ENCODE results near the gene ATP5F1B. TPM values are rescaled to one million over a fixed set of nuclear protein-coding genes. Genes with fewer than 3 reads are reported as not detected.
A peak's percentile ranks its signal among the peaks of the same experiment; 100 is the strongest.

ATP5F1B gene
- total and polyA plus RNA-seq, 9 of the 15 experiments (the other 6 are each of a cell fraction or from before 2014, with no cell fraction given): 908 to 3,125 (median 1,482) TPM

DNA sequence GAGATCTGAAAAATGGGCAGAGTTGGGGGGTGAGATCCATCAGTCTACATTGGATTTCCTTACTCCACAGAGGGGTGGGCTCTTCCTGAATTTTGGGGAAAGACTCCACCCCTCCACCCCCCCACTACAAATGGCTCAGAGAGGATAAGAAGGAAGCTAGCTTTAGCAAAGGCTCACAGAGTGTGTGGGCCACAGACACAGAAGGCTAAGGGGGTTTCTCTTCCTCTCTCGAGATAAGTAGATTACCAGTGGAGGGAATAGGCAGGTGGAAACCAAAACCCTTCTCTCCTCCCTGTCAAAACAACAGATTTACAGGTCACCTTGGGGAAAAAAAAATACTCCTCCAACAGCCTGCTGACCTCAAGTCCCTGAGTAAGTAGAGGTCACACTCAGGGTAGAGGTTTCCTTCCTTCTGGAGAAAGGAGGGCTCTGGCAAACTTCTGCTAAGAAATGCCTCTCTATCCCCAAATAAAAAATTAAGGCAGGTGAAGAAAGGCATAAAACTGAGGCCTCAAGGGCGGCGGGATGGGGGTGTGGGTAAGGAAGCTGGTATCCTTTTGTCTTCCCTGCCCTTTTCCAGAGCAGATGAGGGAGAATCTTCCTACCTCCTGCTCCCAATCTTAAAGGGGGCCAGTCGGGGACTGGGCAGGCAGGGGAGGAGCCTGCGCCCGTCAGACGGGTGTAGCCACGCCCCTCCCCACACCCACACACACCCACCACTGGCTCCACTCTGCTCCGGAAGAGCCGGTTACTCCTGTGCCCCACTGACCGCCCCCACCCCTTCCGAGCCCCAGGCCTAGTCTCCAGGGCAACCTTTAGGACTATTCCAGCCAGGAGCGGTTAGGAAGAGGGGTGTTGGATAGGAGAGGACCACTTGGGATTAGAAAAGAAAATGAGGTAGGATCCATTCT, 13.7 kb downstream of the ATP5F1B start (continued):
- TF ChIP-seq TRIM25 (IDR thresholded peaks at IDR 0.05; ENCODE audit: borderline replicate concordance) (no peak), NCOA1 (IDR thresholded peaks at IDR 0.05; ENCODE audit: low read depth) (no peak), ZBTB8A (IDR thresholded peaks at IDR 0.05; ENCODE audit: partially characterized antibody) (no peak), ZNF197 (CRISPR knock-in tag; IDR thresholded peaks at IDR 0.05; ENCODE audit: low read depth) (no peak), SAP30 (IDR thresholded peaks at IDR 0.05; ENCODE audit: borderline replicate concordance, insufficient read depth, low read depth, low read length, poor library complexity, severe bottlenecking) (peak; percentile 34), ATF1 (CRISPR knock-in tag; IDR thresholded peaks at IDR 0.05) (no peak), ATF1 (tag; IDR thresholded peaks at IDR 0.05) (0 out of 2 replicates have a peak, but pooled peaks have one; percentile 24), SMAD2 (IDR thresholded peaks at IDR 0.05; ENCODE audit: low read depth, low read length) (no peak), ZNF449 (CRISPR knock-in tag; IDR thresholded peaks at IDR 0.05) (no peak), CXXC5 (CRISPR knock-in tag; IDR thresholded peaks at IDR 0.05) (no peak), PPARD (CRISPR knock-in tag; IDR thresholded peaks at IDR 0.05) (no peak), ETV5 (CRISPR knock-in tag; IDR thresholded peaks at IDR 0.05; ENCODE audit: low read depth) (0 out of 2 replicates have a peak, but pooled peaks have one; percentile 9), HDAC2 (IDR thresholded peaks at IDR 0.05) (no peak), RCOR1 (IDR thresholded peaks at IDR 0.05; ENCODE audit: borderline replicate concordance in 1 of 2, low read depth in 2 of 2, low read length in 2 of 2) (no peak), HNRNPL (IDR thresholded peaks at IDR 0.05; ENCODE audit: low read depth, low read length) (no peak), SRSF7 (optimal IDR thresholded peaks at IDR 0.05; ENCODE audit: low read depth, low read length) (no peak), BMI1 (IDR thresholded peaks at IDR 0.05; ENCODE audit: low read length) (no peak), MAZ (CRISPR knock-in tag; conservative IDR thresholded peaks at IDR 0.05 in 1 of 2, IDR thresholded peaks at IDR 0.05 in 1 of 2) (no peak; a peak in 1 of 4 replicates), MIER1 (IDR thresholded peaks at IDR 0.05; ENCODE audit: low read depth) (no peak), ARID2 (IDR thresholded peaks at IDR 0.05) (no peak)
- TF ChIP-seq, protein P1, sequence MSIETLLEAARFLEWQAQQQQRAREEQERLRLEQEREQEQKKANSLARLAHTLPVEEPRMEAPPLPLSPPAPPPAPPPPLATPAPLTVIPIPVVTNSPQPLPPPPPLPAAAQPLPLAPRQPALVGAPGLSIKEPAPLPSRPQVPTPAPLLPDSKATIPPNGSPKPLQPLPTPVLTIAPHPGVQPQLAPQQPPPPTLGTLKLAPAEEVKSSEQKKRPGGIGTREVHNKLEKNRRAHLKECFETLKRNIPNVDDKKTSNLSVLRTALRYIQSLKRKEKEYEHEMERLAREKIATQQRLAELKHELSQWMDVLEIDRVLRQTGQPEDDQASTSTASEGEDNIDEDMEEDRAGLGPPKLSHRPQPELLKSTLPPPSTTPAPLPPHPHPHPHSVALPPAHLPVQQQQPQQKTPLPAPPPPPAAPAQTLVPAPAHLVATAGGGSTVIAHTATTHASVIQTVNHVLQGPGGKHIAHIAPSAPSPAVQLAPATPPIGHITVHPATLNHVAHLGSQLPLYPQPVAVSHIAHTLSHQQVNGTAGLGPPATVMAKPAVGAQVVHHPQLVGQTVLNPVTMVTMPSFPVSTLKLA (conservative IDR thresholded peaks at IDR 0.05): peak in 1 of 2 experiments; percentile 50; a peak in 1 of 4 replicates
- TF ChIP-seq, protein P2, sequence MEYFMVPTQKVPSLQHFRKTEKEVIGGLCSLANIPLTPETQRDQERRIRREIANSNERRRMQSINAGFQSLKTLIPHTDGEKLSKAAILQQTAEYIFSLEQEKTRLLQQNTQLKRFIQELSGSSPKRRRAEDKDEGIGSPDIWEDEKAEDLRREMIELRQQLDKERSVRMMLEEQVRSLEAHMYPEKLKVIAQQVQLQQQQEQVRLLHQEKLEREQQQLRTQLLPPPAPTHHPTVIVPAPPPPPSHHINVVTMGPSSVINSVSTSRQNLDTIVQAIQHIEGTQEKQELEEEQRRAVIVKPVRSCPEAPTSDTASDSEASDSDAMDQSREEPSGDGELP (CRISPR knock-in tag; IDR thresholded peaks at IDR 0.05; ENCODE audit: borderline replicate concordance): peak; percentile 31
